Measurements from ENCODE around the gene TJAP1. TPM values are rescaled to one million over a fixed set of nuclear protein-coding genes. Genes with fewer than 3 reads are reported as not detected.

Gene TJAP1
- total and polyA plus RNA-seq, 2 of the 8 experiments (the other 6 are each of a cell fraction or from before 2014, with no cell fraction given): 30.7 to 40.4 TPM

DNA sequence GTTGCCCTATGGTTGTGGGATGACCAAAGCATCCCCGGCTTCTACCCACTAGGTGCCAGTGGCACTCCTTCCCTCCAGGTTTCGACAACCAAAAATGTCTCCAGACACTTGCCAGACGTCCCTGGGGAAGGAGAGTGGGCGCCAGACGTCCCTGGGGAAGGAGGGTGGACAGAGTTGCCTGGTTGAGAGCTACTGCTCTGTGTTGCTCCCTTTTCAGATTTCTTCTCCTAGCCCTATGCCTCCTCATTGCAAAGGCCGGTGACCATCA lies 19.7 kb downstream of the TJAP1 start (continued):
- TF ChIP-seq RNF2 (IDR thresholded peaks at IDR 0.05; ENCODE audit: borderline replicate concordance, low read depth, low read length, missing control alignments, poor library complexity, severe bottlenecking) (no peak), GTF2F1 (IDR thresholded peaks at IDR 0.05; ENCODE audit: borderline replicate concordance, low read depth, low read length) (no peak)

Data from H1 (cell line).